H9 (cell line): Measurements from ENCODE around the gene HGS. TPM values are rescaled to one million over a fixed set of nuclear protein-coding genes. Genes with fewer than 3 reads are reported as not detected.

Source experiments
- DNase-seq: peaks from one replicate; pipeline ENCODE4 v3.0.0-alpha.2; 2017
- H2AFZ ChIP-seq: one replicate; pipeline ENCODE4 v1.6.1; 2013; ENCODE audit warnings: mild to moderate bottlenecking, low read length, control low read depth, moderate library complexity
- H2AK5ac ChIP-seq: 2 replicates; pipeline ENCODE4 v1.6.1; 2013; ENCODE audit warnings: low read length, control low read depth, mixed read lengths; ENCODE audit not compliant: insufficient read length
- H2BK120ac ChIP-seq: one replicate; pipeline ENCODE4 v1.6.1; 2013; ENCODE audit warnings: low read depth, mild to moderate bottlenecking, low read length, control low read depth, inconsistent platforms; ENCODE audit not compliant: poor library complexity, severe bottlenecking
- H2BK12ac ChIP-seq: 2 replicates; pipeline ENCODE4 v1.6.1; 2013; ENCODE audit warnings: low read length, control low read depth, mixed read lengths, low read depth; ENCODE audit not compliant: insufficient read length
- H2BK15ac ChIP-seq: 2 replicates; pipeline ENCODE4 v1.6.1; 2013; ENCODE audit warnings: low read depth, low read length, control low read depth
- H2BK20ac ChIP-seq: one replicate; pipeline ENCODE4 v1.6.1; 2013; ENCODE audit warnings: low read depth, mild to moderate bottlenecking, low read length, control low read depth, inconsistent platforms; ENCODE audit not compliant: poor library complexity, severe bottlenecking
- H2BK5ac ChIP-seq: 2 replicates; pipeline ENCODE4 v1.6.1; 2013; ENCODE audit warnings: low read length, control low read depth, mixed read lengths; ENCODE audit not compliant: insufficient read length
- H3K14ac ChIP-seq: 2 replicates; pipeline ENCODE4 v1.6.1; 2013; ENCODE audit warnings: low read length, control low read depth; ENCODE audit not compliant: insufficient read depth
- H3K18ac ChIP-seq: 2 replicates; pipeline ENCODE4 v1.6.1; 2013; ENCODE audit warnings: low read depth, mild to moderate bottlenecking, mixed read lengths, low read length, control low read depth; ENCODE audit not compliant: insufficient read length
- H3K23ac ChIP-seq: 2 replicates; pipeline ENCODE4 v1.6.1; 2013; ENCODE audit warnings: low read length, control low read depth, mixed read lengths, low read depth; ENCODE audit not compliant: insufficient read length
- H3K23me2 ChIP-seq: 2 replicates; pipeline ENCODE4 v1.6.1; 2013; ENCODE audit warnings: low read depth, mild to moderate bottlenecking, mixed read lengths, low read length, control low read depth; ENCODE audit not compliant: insufficient read length, poor library complexity, severe bottlenecking
- H3K27ac ChIP-seq: 2 replicates; pipeline ENCODE4 v1.5.1; 2013; ENCODE audit warnings: low read length, control low read depth, mixed read lengths, low read depth; ENCODE audit not compliant: insufficient read length
- H3K27me3 ChIP-seq: 2 replicates; pipeline ENCODE4 v1.6.1; 2013; ENCODE audit warnings: low read length, control low read depth, inconsistent platforms; ENCODE audit not compliant: insufficient read depth
- H3K4ac ChIP-seq: 2 replicates; pipeline ENCODE4 v1.6.1; 2013; ENCODE audit warnings: low read depth, mild to moderate bottlenecking, control low read depth, inconsistent platforms, low read length, moderate library complexity
- H3K4me1 ChIP-seq: 2 replicates; pipeline ENCODE4 v1.6.1; 2013; ENCODE audit warnings: low read length, control low read depth, inconsistent platforms; ENCODE audit not compliant: insufficient read depth
- H3K4me2 ChIP-seq: 2 replicates; pipeline ENCODE4 v1.6.1; 2013; ENCODE audit warnings: low read length, control low read depth, mixed read lengths; ENCODE audit not compliant: insufficient read length, insufficient read depth
- H3K56ac ChIP-seq: 2 replicates; pipeline ENCODE4 v1.6.1; 2013; ENCODE audit warnings: low read depth, mild to moderate bottlenecking, mixed read lengths, low read length, control low read depth; ENCODE audit not compliant: insufficient read length
- H3K79me1 ChIP-seq: 2 replicates; pipeline ENCODE4 v1.6.1; 2013; ENCODE audit warnings: low read depth, mild to moderate bottlenecking, moderate library complexity, low read length, control low read depth, inconsistent platforms; ENCODE audit not compliant: insufficient read depth, poor library complexity, severe bottlenecking
- H3K79me2 ChIP-seq: 2 replicates; pipeline ENCODE4 v1.6.1; 2013; ENCODE audit warnings: low read length, control low read depth, inconsistent platforms; ENCODE audit not compliant: insufficient read depth
- H3K9ac ChIP-seq: 2 replicates; pipeline ENCODE4 v1.6.1; 2013; ENCODE audit warnings: low read length, control low read depth, mixed read lengths; ENCODE audit not compliant: insufficient read length; ENCODE audit errors: extremely low read depth
- H3K9me3 ChIP-seq: one replicate; pipeline ENCODE4 v1.6.1; 2013; ENCODE audit warnings: low read depth, low read length, inconsistent platforms; ENCODE audit not compliant: control insufficient read depth
- H3T11ph ChIP-seq: one replicate; pipeline ENCODE4 v1.6.1; 2013; ENCODE audit warnings: mild to moderate bottlenecking, low read length, control low read depth, inconsistent platforms
- H4K20me1 ChIP-seq: one replicate; pipeline ENCODE4 v1.6.1; 2013; ENCODE audit not compliant: control insufficient read depth, insufficient read length, insufficient read depth
- H4K5ac ChIP-seq: 2 replicates; pipeline ENCODE4 v1.6.1; 2013; ENCODE audit warnings: low read depth, mild to moderate bottlenecking, mixed read lengths, low read length, control low read depth; ENCODE audit not compliant: insufficient read length
- H4K8ac ChIP-seq: replicated peaks from 2 replicates; pipeline ENCODE4 v1.6.1; 2013; ENCODE audit warnings: low read length, control low read depth, mixed read lengths, low read depth; ENCODE audit not compliant: insufficient read length
- H4K91ac ChIP-seq: 2 replicates; pipeline ENCODE4 v1.6.1; 2013; ENCODE audit warnings: low read depth, mild to moderate bottlenecking, moderate library complexity, mixed read lengths, low read length, control low read depth; ENCODE audit not compliant: insufficient read length
- H3K27ac Mint-ChIP-seq, 3 experiments: 2 replicates in 2 of 3; 3 replicates in 1 of 3; pipeline ENCODE4 v1.8.0; 2020 to 2021; ENCODE audit warnings: mixed read lengths in 3 of 3, mild to moderate bottlenecking in 1 of 3, moderate library complexity in 1 of 3
- H3K27me3 Mint-ChIP-seq: 2 replicates; pipeline ENCODE4 v1.8.0; 2021; ENCODE audit warnings: low read depth, mild to moderate bottlenecking, moderate library complexity, mixed read lengths
- H3K36me3 Mint-ChIP-seq, 3 experiments: 2 replicates in 2 of 3; 3 replicates in 1 of 3; pipeline ENCODE4 v1.8.0; 2020 to 2021; ENCODE audit warnings: low read depth in 3 of 3, mixed read lengths in 3 of 3; ENCODE audit not compliant: insufficient read depth in 1 of 3
- H3K4me1 Mint-ChIP-seq, 2 experiments: 2 replicates each; pipeline ENCODE4 v1.8.0; 2020; ENCODE audit warnings: mixed read lengths in 2 of 2
- H3K4me3 Mint-ChIP-seq, 2 experiments: 2 replicates in 1 of 2; 3 replicates in 1 of 2; pipeline ENCODE4 v1.8.0; 2020 to 2021; ENCODE audit warnings: mild to moderate bottlenecking in 2 of 2, mixed read lengths in 2 of 2, moderate library complexity in 1 of 2
- H3K9me3 Mint-ChIP-seq, 2 experiments: 2 replicates in 1 of 2; 3 replicates in 1 of 2; pipeline ENCODE4 v1.8.0; 2020; ENCODE audit warnings: mild to moderate bottlenecking in 2 of 2, mixed read lengths in 2 of 2, moderate library complexity in 1 of 2
- WGBS: extraction: QIAGEN DNeasy Blood & Tissue Kit; methylation state at CpG from one replicate; pipeline ENCODE4 v1.1.7; 2013; ENCODE audit warnings: missing lambda C conversion rate, low lambda C conversion rate, mixed read lengths; ENCODE audit not compliant: insufficient read length; ENCODE audit errors: extremely low coverage; 5-methylcytosine and 5-hydroxymethylcytosine counted together
- total RNA-seq: library from RNA; stranded (reverse); gene quantifications from 2 replicates; pipeline ENCODE4 v1.2.1, GENCODE V29; 2021
- TF ChIP-seq, protein P1 (sequence below): fragments of 200-600 bp; sonication (generic); conservative IDR thresholded peaks from 3 replicates; pipeline ENCODE4 v1.8.0; 2021; ENCODE audit warnings: antibody characterized with exemption, mild to moderate bottlenecking

HGS gene
- total RNA-seq, 1 experiment from 2014 or later, result 106 TPM

DNA sequence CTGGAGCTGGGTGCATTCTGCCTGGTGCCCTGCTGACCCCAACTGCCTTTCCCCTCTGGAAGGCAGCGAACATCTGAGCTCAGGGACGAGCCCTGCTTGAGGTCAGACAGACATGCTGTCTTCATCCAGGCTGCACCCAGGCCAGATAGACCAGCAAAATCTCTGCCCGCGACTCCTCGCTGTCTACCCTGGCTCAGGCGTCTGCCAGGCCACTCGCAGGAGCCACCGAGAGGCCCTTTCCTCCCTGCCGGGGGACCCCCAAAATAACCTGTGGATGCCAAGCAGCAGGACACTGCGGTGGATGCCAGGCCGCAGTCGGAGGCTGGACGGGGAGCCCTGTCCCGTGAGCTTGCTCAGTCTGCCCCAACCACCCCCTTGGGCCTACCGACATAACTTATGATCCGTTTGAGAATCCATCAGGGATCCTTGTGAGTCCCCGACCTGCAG is 25.0 kb downstream of the HGS start:
- Histone ChIP-seq H3K4ac (no peak overlapping the region), H3K23ac (no peak overlapping the region), H4K5ac (no peak overlapping the region), H3K27me3 (no peaks in the 10 kb centered on the region), H3K9me3 (no peaks in the 10 kb centered on the region), H3K27ac (no peak overlapping the region), H3K18ac (no peak overlapping the region), H3K4me2 (no peak overlapping the region), H2BK15ac (no peak overlapping the region), H2AFZ (no peak overlapping the region), H4K20me1 (no peaks in the 10 kb centered on the region), H2BK120ac (no peak overlapping the region), H4K8ac (no peak overlapping the region), H3K23me2 (peaks cover 29% of the 10 kb centered on the region), H2AK5ac (no peak overlapping the region), H3K56ac (no peak overlapping the region), H4K91ac (no peak overlapping the region), H3K79me2 (peaks cover 7% of the 10 kb centered on the region; the same call in 1 of the 2 replicates), H2BK12ac (no peak overlapping the region), H2BK20ac (no peak overlapping the region), H3K4me1 (peaks cover 4% of the 10 kb centered on the region; the same call in 1 of the 2 replicates), H3K9ac (no peak overlapping the region), H3K14ac (no peak overlapping the region), H3K79me1 (peaks cover 5% of the 10 kb centered on the region), H3T11ph (no peak overlapping the region), H2BK5ac (no peak overlapping the region)
- peak overlapping the region in 1 of 2 experiments; percentile 26; a peak in 2 of 5 replicates for H3K4me3 Mint-ChIP-seq
- H3K36me3 Mint-ChIP-seq, result peaks cover 26 to 50% (median 31%) of the 10 kb centered on the region in 3 experiments
- no CpG with 5 or more reads among the region's 17 CpGs for WGBS
- H3K9me3 Mint-ChIP-seq, result no peaks in the 10 kb centered on the region; a peak in 1 of 5 replicates
- peaks cover 24 to 30% of the 10 kb centered on the region in 2 experiments for H3K4me1 Mint-ChIP-seq
- DNase-seq, result no peak
- peak overlapping the region in 2 of 3 experiments; percentile 77 to 81; a peak in 5 of 7 replicates for H3K27ac Mint-ChIP-seq
- TF ChIP-seq, protein P1, sequence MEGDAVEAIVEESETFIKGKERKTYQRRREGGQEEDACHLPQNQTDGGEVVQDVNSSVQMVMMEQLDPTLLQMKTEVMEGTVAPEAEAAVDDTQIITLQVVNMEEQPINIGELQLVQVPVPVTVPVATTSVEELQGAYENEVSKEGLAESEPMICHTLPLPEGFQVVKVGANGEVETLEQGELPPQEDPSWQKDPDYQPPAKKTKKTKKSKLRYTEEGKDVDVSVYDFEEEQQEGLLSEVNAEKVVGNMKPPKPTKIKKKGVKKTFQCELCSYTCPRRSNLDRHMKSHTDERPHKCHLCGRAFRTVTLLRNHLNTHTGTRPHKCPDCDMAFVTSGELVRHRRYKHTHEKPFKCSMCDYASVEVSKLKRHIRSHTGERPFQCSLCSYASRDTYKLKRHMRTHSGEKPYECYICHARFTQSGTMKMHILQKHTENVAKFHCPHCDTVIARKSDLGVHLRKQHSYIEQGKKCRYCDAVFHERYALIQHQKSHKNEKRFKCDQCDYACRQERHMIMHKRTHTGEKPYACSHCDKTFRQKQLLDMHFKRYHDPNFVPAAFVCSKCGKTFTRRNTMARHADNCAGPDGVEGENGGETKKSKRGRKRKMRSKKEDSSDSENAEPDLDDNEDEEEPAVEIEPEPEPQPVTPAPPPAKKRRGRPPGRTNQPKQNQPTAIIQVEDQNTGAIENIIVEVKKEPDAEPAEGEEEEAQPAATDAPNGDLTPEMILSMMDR, result no peak
- no peaks in the 10 kb centered on the region for H3K27me3 Mint-ChIP-seq
